Measurements from ENCODE around the gene ADCY5. TPM values are rescaled to one million over a fixed set of nuclear protein-coding genes. Genes with fewer than 3 reads are reported as not detected.

The ADCY5 gene
- total RNA-seq, 1 donor from 2014 or later = 6.8 TPM

DNA sequence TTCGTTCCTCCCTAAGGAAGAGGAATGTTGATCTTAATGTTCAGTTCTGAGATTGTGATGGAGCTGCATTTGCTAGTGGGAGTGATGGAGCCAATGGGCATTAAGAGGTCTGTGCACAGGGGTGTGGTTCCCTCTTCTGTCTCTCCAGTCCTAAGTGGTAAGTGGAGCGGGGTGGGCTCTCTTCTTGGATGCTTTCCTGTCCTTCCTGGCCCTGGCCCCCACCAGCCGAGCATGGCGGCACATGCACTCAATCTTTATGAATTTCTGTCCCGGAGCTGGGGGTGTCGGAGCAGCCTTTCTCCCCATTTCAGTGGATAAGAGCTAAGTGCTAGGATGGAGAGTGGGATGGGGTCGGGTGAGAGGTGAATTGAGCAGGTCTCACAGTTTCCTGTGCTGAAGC lies 37.6 kb upstream of the ADCY5 start:
- DNase-seq (ENCODE audit: low spot score in 2 of 2, unreplicated experiment in 2 of 2) = no peak
- no peaks in the 10 kb centered on the region for H3K36me3 Mint-ChIP-seq
- TF ChIP-seq, protein P1, sequence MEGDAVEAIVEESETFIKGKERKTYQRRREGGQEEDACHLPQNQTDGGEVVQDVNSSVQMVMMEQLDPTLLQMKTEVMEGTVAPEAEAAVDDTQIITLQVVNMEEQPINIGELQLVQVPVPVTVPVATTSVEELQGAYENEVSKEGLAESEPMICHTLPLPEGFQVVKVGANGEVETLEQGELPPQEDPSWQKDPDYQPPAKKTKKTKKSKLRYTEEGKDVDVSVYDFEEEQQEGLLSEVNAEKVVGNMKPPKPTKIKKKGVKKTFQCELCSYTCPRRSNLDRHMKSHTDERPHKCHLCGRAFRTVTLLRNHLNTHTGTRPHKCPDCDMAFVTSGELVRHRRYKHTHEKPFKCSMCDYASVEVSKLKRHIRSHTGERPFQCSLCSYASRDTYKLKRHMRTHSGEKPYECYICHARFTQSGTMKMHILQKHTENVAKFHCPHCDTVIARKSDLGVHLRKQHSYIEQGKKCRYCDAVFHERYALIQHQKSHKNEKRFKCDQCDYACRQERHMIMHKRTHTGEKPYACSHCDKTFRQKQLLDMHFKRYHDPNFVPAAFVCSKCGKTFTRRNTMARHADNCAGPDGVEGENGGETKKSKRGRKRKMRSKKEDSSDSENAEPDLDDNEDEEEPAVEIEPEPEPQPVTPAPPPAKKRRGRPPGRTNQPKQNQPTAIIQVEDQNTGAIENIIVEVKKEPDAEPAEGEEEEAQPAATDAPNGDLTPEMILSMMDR (IDR thresholded peaks at IDR 0.05; ENCODE audit: unreplicated experiment) = no peak
- no peaks in the 10 kb centered on the region for H3K9me3 Mint-ChIP-seq
- H3K27ac Mint-ChIP-seq = no peak overlapping the region
- no peaks in the 10 kb centered on the region for H3K4me1 Mint-ChIP-seq
- H3K4me3 Mint-ChIP-seq = no peak overlapping the region
- H3K27me3 Mint-ChIP-seq (ENCODE audit: low read depth) = peaks cover 16% of the 10 kb centered on the region

DNA sequence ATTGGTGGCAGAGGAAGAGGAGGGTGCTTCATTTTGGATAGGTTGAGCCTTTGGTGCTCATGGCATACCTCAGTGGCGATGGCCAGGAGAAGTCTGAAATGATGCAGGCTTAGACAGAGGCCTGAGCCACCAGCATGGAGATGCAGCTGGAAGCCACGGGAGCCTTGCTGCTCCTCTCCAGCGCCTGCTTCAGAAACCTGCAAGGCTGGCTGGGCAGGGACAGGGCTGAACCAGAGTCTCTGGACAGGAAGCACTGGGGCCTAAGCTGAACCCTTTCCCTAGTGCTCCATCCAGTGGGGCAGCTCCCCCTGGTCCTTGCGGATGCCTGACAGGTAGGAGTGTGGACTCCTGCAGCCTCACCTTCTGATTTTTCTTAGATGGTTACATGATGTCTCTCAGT lies 36.7 kb upstream of the ADCY5 start:
- Mint-ChIP-seq H3K9me3 (no peaks in the 10 kb centered on the region), H3K36me3 (no peaks in the 10 kb centered on the region), H3K27me3 (ENCODE audit: low read depth) (peaks cover 16% of the 10 kb centered on the region), H3K4me3 (no peak overlapping the region), H3K4me1 (no peaks in the 10 kb centered on the region), H3K27ac (no peak overlapping the region)
- no peak for DNase-seq (ENCODE audit: low spot score in 2 of 2, unreplicated experiment in 2 of 2)
- TF ChIP-seq, protein P1 (IDR thresholded peaks at IDR 0.05; ENCODE audit: unreplicated experiment) = no peak

DNA sequence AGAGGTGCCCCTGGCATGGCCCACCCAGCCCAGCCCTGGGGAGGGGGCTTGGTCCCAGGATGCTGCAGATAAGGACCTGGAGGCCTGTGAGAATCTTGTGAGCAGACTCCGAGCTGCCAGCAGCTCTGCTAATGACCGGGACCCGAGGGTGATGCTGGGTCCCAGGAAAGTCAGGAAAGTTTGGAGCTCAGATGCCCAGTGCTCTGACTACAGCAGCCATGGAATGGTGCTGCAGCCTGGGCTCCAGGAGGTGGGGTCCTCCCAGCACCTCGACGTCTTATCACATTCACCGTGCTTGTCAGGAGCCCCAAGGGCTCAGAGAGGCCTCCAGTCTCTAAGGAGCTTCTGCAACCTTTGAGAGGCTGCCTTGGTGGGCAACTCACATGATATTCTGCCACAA lies 34.3 kb upstream of the ADCY5 start:
- H3K4me1 Mint-ChIP-seq = no peaks in the 10 kb centered on the region
- H3K4me3 Mint-ChIP-seq = no peak overlapping the region
- no peak overlapping the region for H3K27ac Mint-ChIP-seq
- no peaks in the 10 kb centered on the region for H3K36me3 Mint-ChIP-seq
- no peak for DNase-seq (ENCODE audit: low spot score in 2 of 2, unreplicated experiment in 2 of 2)
- H3K27me3 Mint-ChIP-seq (ENCODE audit: low read depth) = peaks cover 28% of the 10 kb centered on the region
- no peaks in the 10 kb centered on the region for H3K9me3 Mint-ChIP-seq
- TF ChIP-seq, protein P1 (IDR thresholded peaks at IDR 0.05; ENCODE audit: unreplicated experiment) = no peak

DNA sequence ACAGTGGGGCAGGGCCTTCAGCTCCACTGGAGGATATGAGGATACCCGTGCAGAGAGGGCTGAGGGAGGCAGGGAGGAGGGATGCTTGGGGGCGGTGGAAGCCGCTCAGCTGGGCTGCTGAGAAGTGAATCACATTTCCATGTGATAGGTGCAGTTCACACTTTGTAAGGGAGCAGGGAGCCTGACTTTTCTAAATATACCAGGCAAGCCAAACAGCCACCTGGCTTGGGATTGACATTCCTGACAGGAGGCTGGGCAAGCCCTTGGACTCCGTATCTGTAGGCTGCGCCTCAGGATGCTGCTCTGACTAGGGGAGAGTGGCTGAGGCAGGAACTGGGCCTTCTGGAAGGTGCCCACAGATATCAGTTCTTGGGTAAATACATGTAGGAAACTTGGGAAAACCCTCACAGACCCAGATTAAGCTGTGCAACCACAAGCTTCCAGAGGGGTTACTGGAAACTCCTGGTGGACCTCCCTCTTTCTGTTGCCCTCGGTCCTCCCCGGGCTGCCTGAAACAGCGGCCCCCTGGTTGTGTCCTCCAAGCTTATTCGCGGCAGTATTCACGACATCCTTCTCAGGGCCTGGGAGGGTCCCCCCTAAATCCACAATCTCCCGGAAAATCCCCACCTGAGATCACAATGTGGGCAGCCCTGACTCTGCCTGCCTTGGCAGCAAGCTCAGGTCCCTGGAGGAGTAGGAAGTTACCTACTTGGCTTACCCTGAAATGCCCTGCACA lies 33.0 kb upstream of the ADCY5 start:
- Mint-ChIP-seq H3K4me1 (no peaks in the 10 kb centered on the region), H3K9me3 (no peaks in the 10 kb centered on the region), H3K27me3 (ENCODE audit: low read depth) (peaks cover 41% of the 10 kb centered on the region), H3K36me3 (no peaks in the 10 kb centered on the region), H3K27ac (no peak overlapping the region), H3K4me3 (no peak overlapping the region)
- TF ChIP-seq, protein P1 (IDR thresholded peaks at IDR 0.05; ENCODE audit: unreplicated experiment) = no peak
- DNase-seq (ENCODE audit: low spot score in 2 of 2, unreplicated experiment in 2 of 2) = no peak

DNA sequence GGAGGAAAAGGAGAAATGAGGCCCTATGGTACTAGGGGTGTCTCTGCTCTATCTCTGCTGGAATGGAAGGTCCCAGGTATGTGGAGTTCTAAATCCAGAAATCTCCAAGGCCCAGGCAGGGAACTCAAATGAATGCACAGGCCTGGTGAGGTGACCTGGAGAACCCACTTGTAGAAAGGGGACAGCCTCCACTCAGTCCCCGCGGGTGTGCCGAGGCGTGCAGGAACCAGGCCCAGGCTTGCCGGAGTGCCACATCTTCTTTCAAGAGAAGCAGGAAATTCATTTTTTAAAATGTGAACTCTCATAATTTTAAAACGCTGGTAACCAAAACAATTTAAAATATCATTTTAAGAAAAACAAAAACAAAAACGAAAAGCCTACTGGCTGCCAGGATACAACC lies 32.2 kb upstream of the ADCY5 start:
- TF ChIP-seq, protein P1 (IDR thresholded peaks at IDR 0.05; ENCODE audit: unreplicated experiment) = no peak
- peaks cover 45% of the 10 kb centered on the region for H3K27me3 Mint-ChIP-seq (ENCODE audit: low read depth)
- no peaks in the 10 kb centered on the region for H3K9me3 Mint-ChIP-seq
- H3K4me1 Mint-ChIP-seq = no peaks in the 10 kb centered on the region
- H3K36me3 Mint-ChIP-seq = no peaks in the 10 kb centered on the region
- no peak for DNase-seq (ENCODE audit: low spot score in 2 of 2, unreplicated experiment in 2 of 2)
- no peak overlapping the region for H3K4me3 Mint-ChIP-seq
- no peak overlapping the region for H3K27ac Mint-ChIP-seq
